Measurements from ENCODE around the gene ZP1.

The ZP1 gene

GRCh38 chr11:60862171-60862570 is 5.2 kb upstream of the ZP1 start:
- no peak for DNase-seq

- DNase-seq = no peak
Observed at GRCh38 chr11:60863550-60864521, 3.5 kb upstream of the ZP1 start.

- DNase-seq = no peak
Observed at GRCh38 chr11:60864856-60865513, 2.4 kb upstream of the ZP1 start.

GRCh38 chr11:60867871-60868681 is 734 bp downstream of the ZP1 start:
- DNase-seq = no peak

- no peak for DNase-seq
Observed at GRCh38 chr11:60868682-60869450, 1.5 kb downstream of the ZP1 start.

- DNase-seq = no peak
Observed at GRCh38 chr11:60869451-60869825, 2.1 kb downstream of the ZP1 start.

GRCh38 chr11:60870276-60870675 is 2.9 kb downstream of the ZP1 start:
- no peak for DNase-seq

GRCh38 chr11:60870733-60871377 is 3.5 kb downstream of the ZP1 start:
- no peak for DNase-seq

GRCh38 chr11:60871378-60872061 is 4.2 kb downstream of the ZP1 start:
- DNase-seq = no peak

GRCh38 chr11:60872124-60872960 is 5.0 kb downstream of the ZP1 start:
- no peak for DNase-seq

- no peak for DNase-seq
Observed at GRCh38 chr11:60872961-60873524, 5.7 kb downstream of the ZP1 start.

GRCh38 chr11:60873533-60873932 is 6.2 kb downstream of the ZP1 start:
- DNase-seq = no peak

GRCh38 chr11:60874421-60875365 is 7.4 kb downstream of the ZP1 start:
- no peak for DNase-seq

GRCh38 chr11:60875366-60876167 is 8.2 kb downstream of the ZP1 start:
- DNase-seq = no peak

- DNase-seq = no peak
Observed at GRCh38 chr11:60876168-60876485, 8.8 kb downstream of the ZP1 start.

- no peak for DNase-seq
Observed at GRCh38 chr11:60878245-60879101, 11.1 kb downstream of the ZP1 start.

- no peak for DNase-seq
Observed at GRCh38 chr11:60879104-60879503, 11.8 kb downstream of the ZP1 start.

All from right forelimb (tissue), 1 donor.